Measurements from ENCODE around the gene FTSJ1. TPM values are rescaled to one million over a fixed set of nuclear protein-coding genes. Genes with fewer than 3 reads are reported as not detected.
"Not testable (repeated sequence)": the region's sequence is repeated elsewhere in the genome, so short reads cannot be mapped to it uniquely, and the experiment has no call there.

Gene FTSJ1
- total RNA-seq, 1 donor = 55.0 TPM

GRCh38 chrX:48520976-48521352 lies 45.0 kb downstream of the FTSJ1 start:
- no peak for TF ChIP-seq CTCF (IDR thresholded peaks at IDR 0.05; ENCODE audit: insufficient read depth, low read length)
- no peak for DNase-seq (ENCODE audit: low read depth)
- no peak overlapping the region for H3K4me3 ChIP-seq (ENCODE audit: low read depth, low read length)

GRCh38 chrX:48521353-48522243 lies 45.6 kb downstream of the FTSJ1 start, which contains the start of gene EBP:
TSS of gene EBP (plus strand) at chrX:48521808. CDS start at chrX:48523772, 1,964 bp downstream.
- TF ChIP-seq CTCF (IDR thresholded peaks at IDR 0.05; ENCODE audit: insufficient read depth, low read length) = no peak
- peak; percentile 76 for DNase-seq (ENCODE audit: low read depth)
- peak within 1 kb of the TSS; percentile 71 for H3K4me3 ChIP-seq (ENCODE audit: low read depth, low read length)

GRCh38 chrX:48522291-48522690 lies 46.3 kb downstream of the FTSJ1 start:
- TF ChIP-seq CTCF (IDR thresholded peaks at IDR 0.05; ENCODE audit: insufficient read depth, low read length) = no peak

GRCh38 chrX:48523682-48524081 lies 47.7 kb downstream of the FTSJ1 start:
- no peak for DNase-seq (ENCODE audit: low read depth)
- TF ChIP-seq CTCF (IDR thresholded peaks at IDR 0.05; ENCODE audit: insufficient read depth, low read length) = no peak
- no peak overlapping the region for H3K4me3 ChIP-seq (ENCODE audit: low read depth, low read length)

More at GRCh38 chrX:48522291-48522690, 46.3 kb downstream of the FTSJ1 start:
- peak overlapping the region; percentile 71 for H3K4me3 ChIP-seq (ENCODE audit: low read depth, low read length)
- no peak for DNase-seq (ENCODE audit: low read depth)

GRCh38 chrX:48525853-48526252 lies 49.9 kb downstream of the FTSJ1 start:
- not testable (repeated sequence) for H3K4me3 ChIP-seq (ENCODE audit: low read depth, low read length)
- peak; percentile 33 for DNase-seq (ENCODE audit: low read depth)

GRCh38 chrX:48530736-48531135 lies 54.7 kb downstream of the FTSJ1 start:
- TF ChIP-seq CTCF (IDR thresholded peaks at IDR 0.05; ENCODE audit: insufficient read depth, low read length) = no peak
- no peak overlapping the region for H3K4me3 ChIP-seq (ENCODE audit: low read depth, low read length)
- peak; percentile 50 for DNase-seq (ENCODE audit: low read depth)

GRCh38 chrX:48531358-48531959 lies 55.5 kb downstream of the FTSJ1 start:
- H3K4me3 ChIP-seq (ENCODE audit: low read depth, low read length) = no peak overlapping the region
- no peak for TF ChIP-seq CTCF (IDR thresholded peaks at IDR 0.05; ENCODE audit: insufficient read depth, low read length)
- DNase-seq (ENCODE audit: low read depth) = peak; percentile 86
